GM19324 (cell line): ENCODE data around the gene VSIG10.
"Not testable (repeated sequence)": the region's sequence is repeated elsewhere in the genome, so short reads cannot be mapped to it uniquely, and the experiment has no call there.

Experiments
- ATAC-seq: cut with Tn5 transposase; IDR thresholded peaks from one replicate; pipeline ENCODE4 v1.9.1; 2021; ENCODE audit warnings: mild to moderate bottlenecking, moderate library complexity; ENCODE audit not compliant: unreplicated experiment, low FRiP score

Gene VSIG10

DNA sequence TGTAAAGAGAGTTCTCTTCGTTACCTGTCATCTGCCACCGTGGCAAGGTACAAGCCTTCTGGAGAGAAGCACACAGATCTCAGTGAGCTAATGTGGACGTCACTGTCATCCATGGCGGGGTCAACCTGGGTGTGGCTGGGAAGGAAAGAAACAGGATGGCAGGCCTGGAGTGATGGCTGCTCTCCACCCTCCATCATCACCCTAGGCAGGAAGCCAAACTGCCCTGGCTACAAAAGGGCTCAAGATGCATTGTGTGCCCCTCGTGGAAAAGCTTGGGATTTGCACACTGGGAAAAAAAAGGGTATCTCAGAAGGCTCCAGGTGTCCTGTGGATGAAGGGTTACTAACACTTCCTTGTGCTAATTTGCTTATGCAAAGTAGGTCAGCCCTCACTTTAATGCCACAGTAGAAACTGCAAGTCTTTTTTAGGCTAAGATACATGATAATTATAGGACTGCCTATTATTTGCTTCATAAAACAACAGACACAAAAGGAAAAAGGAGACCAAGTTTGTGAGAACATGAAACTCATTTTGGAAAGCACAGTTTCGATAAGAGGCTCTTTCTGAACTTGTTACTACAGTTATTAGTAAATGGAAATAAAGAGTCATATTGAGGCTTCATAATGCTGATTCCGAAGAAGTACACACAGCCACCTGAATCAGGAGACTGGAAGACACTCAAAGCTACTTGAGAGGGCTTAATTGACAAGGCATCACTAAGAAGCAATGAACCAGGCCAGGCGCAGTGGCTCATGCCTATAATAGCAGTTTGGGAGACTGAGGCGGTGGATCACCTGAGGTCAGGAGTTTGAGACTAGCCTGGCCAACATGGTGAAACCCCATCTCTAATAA is 68.4 kb downstream of the VSIG10 start:
- peak; percentile 84 for ATAC-seq

DNA sequence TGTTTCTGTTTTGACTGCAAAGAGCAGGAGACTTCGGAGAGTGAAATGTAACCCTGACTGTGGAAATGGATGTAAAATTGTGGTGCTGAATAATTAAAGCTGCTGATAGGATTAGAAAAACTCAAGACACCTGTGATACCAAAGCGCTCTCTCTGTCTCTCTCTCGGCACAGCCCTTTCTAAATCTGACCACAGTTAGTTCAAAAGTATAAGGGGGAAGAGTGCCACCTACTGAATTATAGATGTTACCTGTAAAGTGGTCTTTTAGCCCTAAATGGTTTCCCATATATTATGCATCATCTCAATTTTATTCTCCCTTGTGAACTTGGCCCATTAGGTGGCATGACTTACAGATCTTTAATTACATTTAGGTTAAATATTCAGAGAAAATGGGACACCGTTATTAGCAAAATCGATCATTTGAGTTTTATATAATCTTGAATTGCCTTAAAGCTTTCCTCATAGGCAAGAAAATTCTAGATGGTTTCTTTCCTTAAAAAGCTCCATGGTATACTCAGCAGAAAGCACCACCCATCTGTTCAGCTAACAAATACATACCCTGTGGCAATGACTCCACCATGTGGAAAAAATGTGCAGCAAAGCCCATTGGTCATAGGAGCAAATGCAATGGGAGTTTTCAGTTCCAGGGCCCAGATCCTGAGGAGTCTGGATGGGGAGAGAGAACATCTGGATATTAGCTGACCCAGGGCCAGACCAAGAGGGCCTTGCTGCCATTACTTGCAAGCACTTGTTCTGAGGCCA is 69.2 kb downstream of the VSIG10 start:
- ATAC-seq: no peak

DNA sequence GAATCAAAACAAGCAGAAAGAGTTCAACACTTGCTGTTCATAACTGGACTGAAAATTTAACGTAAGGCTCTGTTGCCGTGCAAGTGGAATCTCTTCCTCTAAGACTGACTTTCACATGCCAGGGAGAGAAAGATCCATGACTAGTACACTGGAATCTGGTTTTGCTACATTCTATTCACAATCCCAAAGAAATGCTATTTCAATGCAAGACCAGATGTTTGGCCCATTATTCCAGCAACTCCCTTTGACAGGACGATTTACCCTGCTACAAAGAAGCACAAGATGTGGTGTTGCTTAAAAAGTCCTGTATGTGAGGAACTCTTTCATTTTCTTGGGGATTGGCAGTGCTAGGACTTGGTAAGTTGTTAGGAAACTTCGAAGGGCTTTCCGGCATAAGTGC is 69.9 kb downstream of the VSIG10 start:
- ATAC-seq: no peak

DNA sequence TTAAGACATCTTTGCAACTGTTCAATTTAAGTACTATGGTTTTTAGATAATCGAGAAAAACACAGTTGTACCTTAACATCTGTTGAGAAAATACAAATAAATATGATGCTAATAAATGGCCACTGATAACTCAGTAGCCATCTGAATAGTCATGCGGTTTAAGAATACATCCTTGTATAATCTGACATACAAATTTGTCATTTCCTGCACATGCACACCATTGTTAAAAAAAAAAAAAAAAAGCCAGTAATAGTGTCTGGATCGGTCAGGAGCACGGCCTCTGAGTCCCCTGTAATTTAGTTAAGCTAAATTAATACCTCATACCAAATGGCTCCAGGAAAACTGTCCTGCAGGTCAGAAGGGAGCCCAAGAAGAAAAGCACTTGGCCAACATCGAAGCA is 70.5 kb downstream of the VSIG10 start:
- ATAC-seq: no peak

DNA sequence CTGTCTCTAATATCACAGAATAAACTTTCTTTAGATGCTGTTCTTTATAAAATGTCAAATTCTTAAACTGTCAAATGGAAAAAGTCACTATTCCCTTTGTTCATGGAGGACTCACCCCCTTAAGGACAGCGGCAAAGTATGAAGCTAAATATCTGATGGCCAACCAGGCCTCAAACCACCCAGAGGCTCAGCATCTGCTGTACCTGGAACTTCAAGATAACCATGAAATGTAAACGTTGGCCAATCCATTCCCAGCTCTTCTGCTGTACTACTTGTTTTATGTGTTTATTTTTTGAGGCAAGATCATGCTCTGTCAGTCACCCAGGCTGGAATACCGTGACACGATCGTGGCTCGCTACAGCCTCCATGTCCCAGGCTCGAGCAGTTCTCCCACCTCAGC is 71.6 kb downstream of the VSIG10 start:
- no peak for ATAC-seq

DNA sequence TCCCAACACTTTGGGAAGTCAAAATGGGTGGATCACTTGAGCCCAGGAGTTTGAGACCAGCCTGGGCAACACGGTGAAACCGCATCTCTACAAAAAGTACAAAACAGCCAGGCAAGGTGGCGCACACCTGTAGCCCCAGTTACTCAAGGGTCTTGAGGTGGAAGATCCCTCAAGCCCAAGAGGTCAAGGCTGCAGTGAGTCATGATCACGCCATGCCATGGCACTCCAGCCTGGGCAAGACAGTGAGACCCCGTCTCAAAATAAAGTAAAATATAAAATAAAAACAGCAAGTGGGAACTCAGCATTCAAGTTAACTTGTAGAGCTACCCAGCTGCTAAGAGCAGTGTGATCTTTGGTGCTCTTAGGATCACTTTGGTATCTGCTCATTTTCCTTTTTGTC is 74.6 kb downstream of the VSIG10 start:
- no peak for ATAC-seq

DNA sequence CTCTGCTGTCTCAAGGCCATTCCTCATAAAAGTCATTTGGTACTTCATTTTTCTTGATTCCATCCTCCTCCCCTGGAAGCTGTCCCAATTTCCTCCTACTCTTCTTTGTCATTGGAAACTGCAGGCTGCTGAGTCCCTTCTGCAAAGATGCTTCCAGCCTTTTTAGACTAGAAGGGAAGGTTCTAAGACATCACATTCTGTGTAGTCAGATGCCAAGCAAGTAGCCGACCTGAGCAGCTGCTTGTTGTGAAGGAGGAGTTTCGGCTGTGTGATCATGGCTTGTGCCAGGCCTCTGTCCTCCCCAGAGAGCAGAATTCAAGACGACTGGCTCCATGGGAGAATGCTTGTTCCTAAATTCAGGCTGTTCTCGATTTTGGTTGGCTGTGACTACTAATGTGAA is 78.6 kb downstream of the VSIG10 start:
- no peak for ATAC-seq

DNA sequence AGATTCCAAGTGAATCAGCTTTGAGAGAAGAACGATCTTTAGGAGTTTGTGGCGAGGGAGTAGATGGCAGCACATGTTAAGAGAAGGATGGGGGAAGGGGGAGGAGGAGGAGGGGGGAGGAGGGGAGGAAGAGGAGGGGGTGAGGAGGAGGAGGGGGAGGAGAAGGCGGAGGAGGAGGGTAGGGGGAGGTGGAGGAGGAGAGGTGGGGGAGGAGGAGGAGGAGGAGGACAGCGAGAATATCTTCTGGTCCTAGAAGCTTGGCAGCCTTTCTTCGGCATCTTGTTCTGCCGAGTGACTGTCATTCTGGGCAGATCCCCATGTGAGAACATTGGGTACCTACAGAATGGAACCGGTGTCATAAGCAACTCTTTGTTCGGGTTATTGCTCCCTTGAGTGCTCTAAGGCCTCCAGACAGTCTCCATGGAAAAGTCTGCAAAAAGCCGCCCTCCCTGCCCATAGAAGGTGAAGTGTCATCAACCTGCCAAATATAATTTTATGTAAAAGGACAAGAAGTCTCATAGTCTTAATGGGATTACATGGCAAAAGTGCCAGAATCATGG is 80.4 kb downstream of the VSIG10 start:
- ATAC-seq: no peak

DNA sequence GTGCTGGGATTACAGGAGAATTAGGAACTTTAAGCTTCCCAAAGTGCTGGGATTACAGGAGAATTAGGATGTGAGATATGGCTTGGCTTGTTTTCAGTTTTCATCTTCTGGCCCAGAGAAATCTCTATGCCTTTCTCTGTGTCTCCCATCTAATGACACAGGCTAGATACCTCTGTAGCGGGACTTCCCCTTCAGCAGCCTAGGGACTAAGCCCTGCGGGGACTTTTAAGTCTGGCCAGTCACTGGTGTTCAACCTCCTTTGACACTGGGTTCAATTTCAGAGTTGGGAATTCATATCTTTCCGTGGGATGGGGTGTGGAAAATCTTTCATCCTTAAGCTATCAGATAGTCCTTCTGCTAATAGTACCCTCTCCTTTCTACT is 81.1 kb downstream of the VSIG10 start:
- ATAC-seq: no peak

DNA sequence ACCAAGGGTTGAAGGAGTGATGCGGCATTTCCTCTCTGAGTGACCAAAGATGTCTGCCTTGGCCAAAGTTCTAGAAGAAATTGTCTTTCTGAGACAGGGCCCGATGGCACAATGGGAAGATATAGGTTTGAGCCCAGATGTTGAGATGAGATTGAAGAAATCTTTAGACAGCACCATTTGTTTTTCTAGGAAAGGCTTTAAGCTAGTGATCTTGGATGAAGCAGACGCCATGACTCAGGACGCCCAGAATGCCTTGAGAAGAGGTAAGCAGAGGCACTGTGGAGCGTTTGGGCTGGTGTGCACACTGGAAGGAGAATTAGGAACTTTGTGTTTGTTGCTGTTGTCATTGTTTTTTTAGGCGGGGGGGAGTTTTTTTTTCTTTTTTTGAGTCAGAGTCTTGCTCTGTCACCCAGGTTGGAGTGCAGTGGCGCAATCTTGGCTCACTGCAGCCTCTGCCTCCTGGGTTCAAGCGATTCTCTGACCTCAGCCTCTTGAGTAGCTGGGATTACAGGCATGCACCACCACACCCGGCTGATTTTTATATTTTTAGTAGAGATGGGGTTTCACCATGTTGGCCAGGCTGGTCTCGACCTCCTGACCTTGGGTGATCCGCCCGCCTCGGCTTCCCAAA is 81.6 kb downstream of the VSIG10 start:
- ATAC-seq: not testable (repeated sequence)

DNA sequence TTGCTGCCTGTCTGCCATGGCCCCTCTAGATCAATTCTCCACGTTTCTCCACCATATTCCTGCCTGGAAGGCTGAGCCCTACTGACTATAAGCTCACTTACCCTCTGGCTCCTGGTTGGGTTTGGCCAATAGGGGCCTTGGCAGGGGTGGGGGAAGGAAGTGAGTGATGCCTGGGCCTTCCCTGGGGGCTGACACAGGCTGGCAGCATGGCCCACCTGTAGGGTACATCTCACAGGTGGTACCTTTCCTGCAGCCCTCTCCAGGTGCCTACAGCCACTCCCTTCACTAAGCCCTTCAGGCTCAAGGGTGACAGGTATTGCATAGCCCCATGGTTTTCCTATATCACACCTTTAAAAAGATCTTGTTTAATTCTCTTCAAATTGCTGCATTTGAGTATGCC is 83.8 kb downstream of the VSIG10 start:
- ATAC-seq: no peak

DNA sequence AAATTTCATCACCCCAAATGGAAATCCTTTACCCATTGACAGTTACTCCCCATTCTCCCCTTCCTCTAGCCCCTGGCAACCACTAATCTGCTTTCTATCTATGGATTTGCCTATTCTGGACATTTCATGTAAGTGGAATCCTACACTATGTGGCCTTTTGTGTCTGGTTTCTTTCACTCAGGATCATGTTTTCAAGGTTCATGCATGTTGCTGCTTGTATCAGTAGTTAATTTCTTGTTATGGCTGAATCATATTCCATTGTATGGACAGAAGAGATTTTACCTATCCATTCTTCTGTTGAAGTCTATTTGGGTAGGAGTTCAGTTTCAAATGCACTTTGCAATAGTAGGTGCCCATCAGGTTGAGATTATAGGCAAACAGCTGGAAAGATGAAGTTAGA is 85.9 kb downstream of the VSIG10 start:
- no peak for ATAC-seq

DNA sequence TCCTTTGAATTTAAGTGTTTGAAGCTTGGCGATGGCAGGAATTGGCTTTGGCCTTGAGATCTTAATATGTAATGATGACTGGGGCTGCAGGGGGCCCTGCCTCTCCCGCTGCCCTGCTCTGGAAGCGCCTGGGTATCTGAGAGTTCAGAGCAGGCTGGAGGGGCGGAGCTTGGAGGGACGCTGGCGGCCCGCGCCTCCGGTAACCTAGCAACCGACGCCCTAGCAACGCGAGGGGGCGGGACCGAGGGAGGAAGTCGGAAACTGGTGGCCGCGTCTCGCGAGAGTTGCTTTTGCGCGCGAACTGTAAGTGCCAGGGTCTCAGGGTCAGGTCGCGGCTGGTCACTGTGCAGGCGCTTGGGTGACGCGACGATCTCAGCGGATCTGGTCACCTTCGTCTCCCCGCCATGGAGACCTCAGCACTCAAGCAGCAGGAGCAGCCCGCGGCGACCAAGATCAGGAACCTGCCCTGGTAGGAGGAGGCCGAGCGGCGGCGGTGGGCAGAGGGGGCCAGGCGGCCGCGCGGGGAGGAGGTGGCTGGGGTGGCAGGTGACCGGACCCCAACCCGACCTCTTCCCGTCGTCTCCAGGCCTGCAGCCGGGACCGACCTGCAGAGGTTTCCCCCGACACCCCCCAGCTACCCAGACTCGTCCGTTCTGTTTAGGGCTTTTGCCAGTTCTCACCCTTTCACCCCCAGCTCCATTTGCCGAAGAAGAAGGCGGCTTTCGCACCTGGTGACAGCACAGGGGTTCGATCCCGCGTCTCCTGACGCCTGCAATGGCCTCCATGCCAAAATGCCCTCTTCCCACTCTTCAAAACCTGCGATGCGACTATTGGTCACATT is 87.2 kb downstream of the VSIG10 start, which contains the start of gene RFC5:
Gene RFC5, plus strand, starts transcription at position 280 of the 841 bp plus-strand sequence. Its CDS starts 125 bp downstream, at position 405.
- peak; percentile 99 for ATAC-seq

DNA sequence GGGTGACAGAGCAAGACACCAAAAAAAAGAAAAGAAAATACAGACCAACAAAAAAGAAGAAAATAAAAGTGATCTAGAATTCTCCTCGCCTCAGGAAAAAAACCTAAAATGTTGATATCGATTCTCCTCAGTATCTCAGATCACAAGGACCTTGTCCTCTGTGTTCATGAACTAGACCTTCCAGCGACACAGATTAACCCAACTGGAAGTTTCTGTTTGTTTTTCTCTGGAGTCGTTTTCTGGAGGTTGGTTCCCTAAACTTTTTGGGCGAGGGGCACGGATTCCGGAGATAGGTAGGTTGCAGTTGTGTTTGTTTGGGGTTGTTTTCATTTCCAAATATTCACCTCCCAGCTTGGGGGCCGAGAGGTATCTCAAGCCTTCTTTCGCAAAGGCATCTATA is 87.9 kb downstream of the VSIG10 start:
- no peak for ATAC-seq

DNA sequence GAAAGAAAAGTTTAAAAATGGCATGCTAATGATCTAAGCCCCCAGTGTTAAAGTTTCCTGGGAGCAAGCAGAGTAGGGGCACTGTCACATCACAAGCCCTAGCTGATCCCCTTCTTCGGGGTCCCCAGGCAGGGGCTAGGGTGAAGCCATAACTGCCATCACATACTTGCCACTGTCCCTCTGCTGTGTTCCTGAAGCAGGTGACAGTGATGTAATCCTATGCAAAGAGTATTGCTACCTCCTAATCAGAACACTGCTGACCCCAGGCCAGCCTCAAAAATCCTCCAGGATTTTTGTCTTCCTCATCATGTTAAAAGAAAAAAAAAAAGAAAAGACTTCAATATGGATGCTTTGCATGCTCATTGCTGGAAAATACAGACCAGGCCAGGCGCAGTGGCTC is 88.5 kb downstream of the VSIG10 start:
- no peak for ATAC-seq
